NB4 (cell line): Measurements from ENCODE around the gene PTMA.

Source experiments
- CTCF ChIP-seq: IDR thresholded peaks from one replicate; pipeline ENCODE4 v1.5.1; 2012; ENCODE audit warnings: low read depth, low read length
- MYC ChIP-seq: IDR thresholded peaks from 2 replicates; pipeline ENCODE4 v1.6.1; 2011; ENCODE audit warnings: low read depth, low read length

- no peak for TF ChIP-seq MYC
- no peak for TF ChIP-seq CTCF
These were observed 21.9 kb upstream of the PTMA start for GRCh38 chr2:231686192-231687100.
